HG02763 (cell line): ENCODE results near the gene RAB35.
A peak's percentile ranks its signal among the peaks of the same experiment; 100 is the strongest.

Source experiments
- ATAC-seq: cut with Tn5 transposase; IDR thresholded peaks from one replicate; pipeline ENCODE4 v1.9.1; 2021; ENCODE audit warnings: mild to moderate bottlenecking, moderate library complexity; ENCODE audit not compliant: unreplicated experiment

The RAB35 gene

GRCh38 chr12:120134307-120134980, 17.9 kb upstream of the RAB35 start:
- no peak for ATAC-seq

GRCh38 chr12:120132863-120133385, 16.4 kb upstream of the RAB35 start:
- peak; percentile 90 for ATAC-seq

- no peak for ATAC-seq
Observed at GRCh38 chr12:120132054-120132836, 15.7 kb upstream of the RAB35 start.

GRCh38 chr12:120131116-120131515, 14.6 kb upstream of the RAB35 start:
- ATAC-seq, result no peak

GRCh38 chr12:120130011-120130410, 13.5 kb upstream of the RAB35 start:
- no peak for ATAC-seq

- ATAC-seq, result no peak
Observed at GRCh38 chr12:120126635-120127005, 10.1 kb upstream of the RAB35 start.

GRCh38 chr12:120125792-120126634, 9.5 kb upstream of the RAB35 start:
- no peak for ATAC-seq

- ATAC-seq, result no peak
Observed at GRCh38 chr12:120125029-120125428, 8.5 kb upstream of the RAB35 start.

GRCh38 chr12:120121766-120122293, 5.3 kb upstream of the RAB35 start:
- peak; percentile 26 for ATAC-seq

GRCh38 chr12:120121343-120121742, 4.8 kb upstream of the RAB35 start:
- ATAC-seq, result no peak

GRCh38 chr12:120119271-120119973, 2.9 kb upstream of the RAB35 start:
- peak; percentile 21 for ATAC-seq

GRCh38 chr12:120118321-120119061, 1.9 kb upstream of the RAB35 start:
- ATAC-seq, result no peak

- ATAC-seq, result no peak
Observed at GRCh38 chr12:120117961-120118320, 1.4 kb upstream of the RAB35 start.

GRCh38 chr12:120116792-120117651, 469 bp upstream of the RAB35 start:
- ATAC-seq, result peak; percentile 49

- ATAC-seq, result no peak
Observed at GRCh38 chr12:120115692-120116440, 687 bp downstream of the RAB35 start.

GRCh38 chr12:120115066-120115465, 1.5 kb downstream of the RAB35 start:
- ATAC-seq, result no peak

- peak; percentile 62 for ATAC-seq
Observed at GRCh38 chr12:120110550-120111501, 5.7 kb downstream of the RAB35 start.
